ENCODE results near the gene RTTN. TPM values are rescaled to one million over a fixed set of nuclear protein-coding genes. Genes with fewer than 3 reads are reported as not detected.
A peak's percentile ranks its signal among the peaks of the same experiment; 100 is the strongest.

Gene RTTN
- total and polyA plus RNA-seq, 9 of the 15 experiments (the other 6 are each of a cell fraction or from before 2014, with no cell fraction given), result 3.1 to 18.3 (median 10.6) TPM

GRCh38 chr18:70205421-70206397 is at the start of gene RTTN (continued):
- TF ChIP-seq YBX1 (IDR thresholded peaks at IDR 0.05) (no peak), GMEB1 (CRISPR knock-in tag; IDR thresholded peaks at IDR 0.05) (peak; percentile 50; the same call in 1 of the 2 replicates), NFE2L1 (tag; IDR thresholded peaks at IDR 0.05; ENCODE audit: borderline replicate concordance, low read depth) (no peak), ZNF584 (CRISPR knock-in tag; IDR thresholded peaks at IDR 0.05; ENCODE audit: low read depth) (0 out of 2 replicates have a peak, but pooled peaks have one; percentile 44), KDM4B (IDR thresholded peaks at IDR 0.05; ENCODE audit: borderline replicate concordance in 2 of 2, low read depth in 1 of 2) (peak in 1 of 2 experiments; percentile 28; a peak in 1 of 4 replicates), FOXM1 (IDR thresholded peaks at IDR 0.05; ENCODE audit: low read depth) (no peak; the same call in 1 of the 2 replicates), FOXM1 (CRISPR knock-in tag; IDR thresholded peaks at IDR 0.05; ENCODE audit: low read depth) (no peak), PCBP1 (IDR thresholded peaks at IDR 0.05; ENCODE audit: low read depth, low read length, poor library complexity, severe bottlenecking) (no peak), TSC22D4 (tag; IDR thresholded peaks at IDR 0.05) (no peak), CBX2 (IDR thresholded peaks at IDR 0.05; ENCODE audit: insufficient read depth, low read length, poor library complexity, severe bottlenecking) (no peak), HSF4 (CRISPR knock-in tag; IDR thresholded peaks at IDR 0.05; ENCODE audit: borderline replicate concordance) (no peak), MTA2 (IDR thresholded peaks at IDR 0.05; ENCODE audit: low read depth) (no peak), ZNF212 (CRISPR knock-in tag; IDR thresholded peaks at IDR 0.05) (no peak), ZBTB5 (IDR thresholded peaks at IDR 0.05) (no peak), MIER1 (IDR thresholded peaks at IDR 0.05; ENCODE audit: low read depth) (no peak), XRCC4 (IDR thresholded peaks at IDR 0.05; ENCODE audit: extremely low read depth, insufficient read depth, insufficient read length) (no peak), IRF9 (tag; IDR thresholded peaks at IDR 0.05) (no peak), ZNF3 (CRISPR knock-in tag; IDR thresholded peaks at IDR 0.05) (no peak), ZNF778 (CRISPR knock-in tag; IDR thresholded peaks at IDR 0.05) (no peak), ARID2 (IDR thresholded peaks at IDR 0.05) (no peak), ZNF449 (CRISPR knock-in tag; IDR thresholded peaks at IDR 0.05) (no peak)
